ENCODE results near the gene EIF4A3.

EIF4A3 gene

DNA sequence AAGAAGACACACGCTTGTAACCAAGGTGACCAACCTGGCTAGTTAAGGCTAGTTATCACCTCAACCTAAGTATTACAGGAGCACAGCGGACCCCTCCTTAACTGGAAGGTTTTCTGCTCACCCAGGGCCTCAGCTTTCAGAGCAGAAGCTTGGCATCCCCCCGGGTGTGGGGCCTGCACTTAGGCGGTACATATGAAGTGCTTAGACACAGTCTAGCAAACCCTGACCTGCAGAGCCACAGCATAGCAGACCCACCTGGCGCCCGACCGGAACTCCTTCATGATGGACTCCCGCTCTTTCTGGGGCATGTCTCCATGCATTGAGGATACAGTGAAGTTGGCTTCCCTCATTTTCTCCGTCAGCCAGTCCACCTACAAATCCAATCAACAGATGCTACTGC lies 9.8 kb downstream of the EIF4A3 start:
- Histone ChIP-seq H3K36me3 (ENCODE audit: control insufficient read depth in 2 of 2, insufficient read depth in 2 of 2, low read length in 2 of 2) (peaks cover 62 to 67% of the 10 kb centered on the region in 2 donors), H3K4me3 (ENCODE audit: low read length in 2 of 2) (no peak overlapping the region), H3K9ac (ENCODE audit: low read length in 2 of 2) (no peak overlapping the region), H3K27me3 (ENCODE audit: control insufficient read depth in 1 of 2, insufficient read depth in 2 of 2, low read length in 2 of 2) (no peaks in the 10 kb centered on the region), H3K4me1 (ENCODE audit: control insufficient read depth, insufficient read depth, low read length) (no peaks in the 10 kb centered on the region), H3K27ac (ENCODE audit: low read length) (no peak overlapping the region), H3K9me3 (ENCODE audit: control insufficient read depth in 2 of 2, low read length in 2 of 2) (no peaks in the 10 kb centered on the region)

DNA sequence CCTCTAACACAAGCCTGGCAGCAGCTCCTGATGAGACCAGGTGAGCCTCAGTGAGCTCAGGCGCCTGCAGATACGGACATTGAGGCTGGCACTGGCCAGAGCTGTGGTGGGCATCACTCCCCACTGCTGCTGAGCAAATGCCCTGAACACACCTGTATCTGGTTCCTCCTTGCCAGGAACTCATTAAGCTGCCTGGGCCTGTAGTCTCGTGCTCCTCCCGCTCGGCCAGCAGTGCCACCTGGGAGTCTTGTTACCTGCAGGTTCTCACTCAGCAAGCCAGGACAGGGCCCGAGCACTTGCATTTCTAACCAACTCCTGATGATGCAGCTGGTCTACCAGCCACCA lies 13.3 kb downstream of the EIF4A3 start:
- Histone ChIP-seq H3K4me3 (ENCODE audit: low read length in 2 of 2) (no peak overlapping the region), H3K27me3 (ENCODE audit: control insufficient read depth in 1 of 2, insufficient read depth in 2 of 2, low read length in 2 of 2) (no peaks in the 10 kb centered on the region), H3K9ac (ENCODE audit: low read length in 2 of 2) (no peak overlapping the region), H3K9me3 (ENCODE audit: control insufficient read depth in 2 of 2, low read length in 2 of 2) (no peaks in the 10 kb centered on the region), H3K27ac (ENCODE audit: low read length) (no peak overlapping the region), H3K36me3 (ENCODE audit: control insufficient read depth in 2 of 2, insufficient read depth in 2 of 2, low read length in 2 of 2) (peaks cover 36 to 49% of the 10 kb centered on the region in 2 donors), H3K4me1 (ENCODE audit: control insufficient read depth, insufficient read depth, low read length) (no peaks in the 10 kb centered on the region)

DNA sequence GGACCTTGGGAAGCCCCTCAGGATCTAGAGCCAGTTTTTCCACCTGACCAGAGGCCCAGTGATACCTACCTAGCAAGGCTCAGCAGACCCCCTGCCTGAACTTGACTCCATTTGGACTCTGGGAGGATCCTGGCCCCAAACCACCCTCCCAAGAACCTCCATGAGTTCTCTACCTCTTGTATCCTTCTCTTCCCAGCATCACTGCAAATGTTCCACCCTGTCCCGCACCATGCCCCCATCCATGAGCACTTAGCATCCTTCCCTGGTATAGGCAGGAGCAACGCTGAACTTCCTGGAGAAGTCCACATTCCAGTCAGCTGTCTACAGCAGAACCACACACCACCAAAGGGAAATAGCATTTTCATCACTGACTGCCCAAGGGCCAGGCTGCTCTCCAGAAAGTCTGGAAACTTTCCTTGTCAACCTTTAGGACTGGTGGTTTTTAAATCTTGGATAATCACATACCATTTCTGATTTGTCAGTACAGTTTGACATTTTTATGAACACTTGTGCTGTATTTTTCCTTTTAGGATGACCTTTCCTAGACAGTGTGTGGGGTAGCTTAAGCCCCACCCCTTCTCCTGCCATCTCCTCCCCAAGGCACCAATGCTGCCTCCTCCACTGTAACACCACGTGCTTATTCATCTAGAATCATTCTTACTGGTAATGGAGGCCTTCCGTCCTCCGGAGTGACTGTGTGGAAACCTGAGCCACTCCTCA lies 13.9 kb downstream of the EIF4A3 start:
- Histone ChIP-seq H3K9ac (ENCODE audit: low read length in 2 of 2) (no peak overlapping the region), H3K9me3 (ENCODE audit: control insufficient read depth in 2 of 2, low read length in 2 of 2) (no peaks in the 10 kb centered on the region), H3K4me1 (ENCODE audit: control insufficient read depth, insufficient read depth, low read length) (no peaks in the 10 kb centered on the region), H3K4me3 (ENCODE audit: low read length in 2 of 2) (no peak overlapping the region), H3K27ac (ENCODE audit: low read length) (no peak overlapping the region), H3K27me3 (ENCODE audit: control insufficient read depth in 1 of 2, insufficient read depth in 2 of 2, low read length in 2 of 2) (no peaks in the 10 kb centered on the region), H3K36me3 (ENCODE audit: control insufficient read depth in 2 of 2, insufficient read depth in 2 of 2, low read length in 2 of 2) (peaks cover 31 to 43% of the 10 kb centered on the region in 2 donors)

DNA sequence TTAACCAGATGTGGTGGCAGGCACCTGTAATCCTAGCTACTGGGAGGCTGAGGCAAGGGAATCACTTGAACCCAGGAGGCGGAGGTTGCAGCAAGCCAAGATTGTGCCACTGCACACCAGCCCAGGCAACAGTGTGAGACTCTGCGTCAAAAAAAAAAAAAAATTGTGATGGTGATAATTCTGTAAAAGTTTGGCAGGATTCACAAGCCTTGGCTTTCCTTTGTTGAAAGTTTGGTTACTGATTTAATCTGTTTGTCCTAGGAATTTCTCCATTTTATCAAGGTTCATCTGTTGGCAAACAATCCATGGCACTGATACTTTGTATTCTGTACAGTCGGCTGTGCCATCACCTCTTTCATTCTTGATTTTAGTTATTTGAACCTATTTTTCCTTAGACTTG lies 15.9 kb downstream of the EIF4A3 start:
- no peak overlapping the region for H3K4me3 ChIP-seq (ENCODE audit: low read length in 2 of 2)
- H3K9me3 ChIP-seq (ENCODE audit: control insufficient read depth in 2 of 2, low read length in 2 of 2): no peaks in the 10 kb centered on the region
- peaks cover 2 to 3% of the 10 kb centered on the region in 2 donors for H3K27me3 ChIP-seq (ENCODE audit: control insufficient read depth in 1 of 2, insufficient read depth in 2 of 2, low read length in 2 of 2)
- peaks cover 14 to 26% of the 10 kb centered on the region in 2 donors for H3K36me3 ChIP-seq (ENCODE audit: control insufficient read depth in 2 of 2, insufficient read depth in 2 of 2, low read length in 2 of 2)
- H3K4me1 ChIP-seq (ENCODE audit: control insufficient read depth, insufficient read depth, low read length): no peaks in the 10 kb centered on the region
- H3K27ac ChIP-seq (ENCODE audit: low read length): no peak overlapping the region
- H3K9ac ChIP-seq (ENCODE audit: low read length in 2 of 2): no peak overlapping the region

DNA sequence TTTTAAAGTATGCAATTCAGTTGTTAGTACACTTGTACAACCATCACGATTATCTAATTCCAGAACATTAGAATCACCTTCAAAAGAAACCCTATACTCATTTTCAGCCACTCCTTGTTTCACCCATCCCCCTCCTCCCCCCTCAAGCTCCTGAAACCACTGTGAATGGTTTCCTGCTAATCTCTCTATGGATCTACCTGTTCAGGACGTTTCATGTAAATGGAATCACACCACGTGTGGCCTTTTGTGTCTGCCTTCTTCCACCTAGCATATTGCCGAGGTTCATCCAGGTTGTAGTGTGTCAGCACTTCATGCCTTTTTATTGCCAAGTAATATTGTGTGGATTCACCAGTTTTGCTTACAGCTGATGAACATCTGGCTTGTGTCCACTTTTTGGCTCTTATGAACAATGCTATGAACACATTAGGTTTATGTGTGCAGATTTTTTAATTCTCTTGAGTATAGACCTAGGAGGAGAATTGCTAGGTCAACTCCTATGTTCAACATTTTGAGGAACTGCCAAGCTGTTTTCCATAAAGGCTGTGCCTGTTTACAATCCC lies 17.8 kb downstream of the EIF4A3 start:
- no peak overlapping the region for H3K4me3 ChIP-seq (ENCODE audit: low read length in 2 of 2)
- H3K36me3 ChIP-seq (ENCODE audit: control insufficient read depth in 2 of 2, insufficient read depth in 2 of 2, low read length in 2 of 2): peaks cover 7 to 11% of the 10 kb centered on the region in 2 donors
- H3K9me3 ChIP-seq (ENCODE audit: control insufficient read depth in 2 of 2, low read length in 2 of 2): no peaks in the 10 kb centered on the region
- no peak overlapping the region for H3K27ac ChIP-seq (ENCODE audit: low read length)
- no peaks in the 10 kb centered on the region for H3K4me1 ChIP-seq (ENCODE audit: control insufficient read depth, insufficient read depth, low read length)
- no peak overlapping the region for H3K9ac ChIP-seq (ENCODE audit: low read length in 2 of 2)
- peaks cover 5 to 7% of the 10 kb centered on the region in 2 donors for H3K27me3 ChIP-seq (ENCODE audit: control insufficient read depth in 1 of 2, insufficient read depth in 2 of 2, low read length in 2 of 2)

DNA sequence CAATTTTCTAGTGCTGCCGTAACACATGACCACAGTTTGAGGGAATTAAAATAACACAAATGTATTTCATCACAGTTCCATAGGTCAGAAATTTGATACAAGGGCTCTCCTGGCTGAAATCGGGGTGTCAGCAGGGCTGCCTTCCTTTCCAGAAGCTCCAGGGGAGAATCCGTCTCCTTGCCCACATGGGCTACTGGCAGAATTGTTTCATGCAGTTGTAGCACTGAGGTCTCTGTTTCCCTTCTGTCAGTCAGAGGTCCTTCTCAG lies 20.5 kb downstream of the EIF4A3 start:
- H3K4me3 ChIP-seq (ENCODE audit: low read length in 2 of 2): no peak overlapping the region
- peaks cover 7% of the 10 kb centered on the region in 2 donors for H3K27me3 ChIP-seq (ENCODE audit: control insufficient read depth in 1 of 2, insufficient read depth in 2 of 2, low read length in 2 of 2)
- no peaks in the 10 kb centered on the region for H3K4me1 ChIP-seq (ENCODE audit: control insufficient read depth, insufficient read depth, low read length)
- no peaks in the 10 kb centered on the region for H3K9me3 ChIP-seq (ENCODE audit: control insufficient read depth in 2 of 2, low read length in 2 of 2)
- H3K36me3 ChIP-seq (ENCODE audit: control insufficient read depth in 2 of 2, insufficient read depth in 2 of 2, low read length in 2 of 2): no peaks in the 10 kb centered on the region
- no peak overlapping the region for H3K27ac ChIP-seq (ENCODE audit: low read length)
- H3K9ac ChIP-seq (ENCODE audit: low read length in 2 of 2): no peak overlapping the region

DNA sequence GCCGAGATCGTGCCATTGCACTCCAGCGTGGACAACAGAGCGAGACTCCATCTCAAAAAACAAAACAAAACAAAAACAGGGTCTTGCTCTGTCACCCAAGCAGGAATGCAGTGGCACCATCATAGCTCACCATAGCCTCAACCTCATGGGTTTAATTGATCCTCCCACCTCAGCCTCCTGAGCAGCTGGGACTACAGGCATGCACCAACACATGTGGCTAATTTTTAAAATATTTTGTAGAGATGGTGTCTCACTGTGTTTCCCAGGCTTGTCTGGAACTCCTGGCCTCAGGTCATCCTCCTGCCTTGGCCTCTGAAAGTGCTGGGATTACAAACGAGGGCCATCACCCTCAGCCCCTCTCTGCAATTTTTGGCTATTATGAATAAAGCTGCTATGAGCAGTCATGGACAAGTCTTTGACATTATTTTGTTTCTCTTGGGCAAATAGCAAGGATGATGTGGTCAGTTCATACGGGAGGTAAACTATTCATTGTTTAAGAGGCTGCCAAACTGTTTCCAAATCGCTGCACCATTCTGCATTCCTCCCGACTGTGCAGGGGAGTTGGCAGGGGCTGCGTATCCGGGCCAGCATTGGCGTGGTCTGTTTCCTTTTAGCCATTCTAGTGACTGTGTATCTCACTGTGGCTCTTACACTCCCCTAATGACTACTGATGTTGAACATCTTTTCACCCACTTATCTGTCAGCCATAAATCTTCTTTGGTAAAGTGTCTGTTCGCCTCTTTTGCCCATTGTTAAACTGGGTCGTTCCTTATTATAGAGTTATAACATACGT lies 21.1 kb downstream of the EIF4A3 start:
- no peaks in the 10 kb centered on the region for H3K4me1 ChIP-seq (ENCODE audit: control insufficient read depth, insufficient read depth, low read length)
- H3K27ac ChIP-seq (ENCODE audit: low read length): no peak overlapping the region
- H3K36me3 ChIP-seq (ENCODE audit: control insufficient read depth in 2 of 2, insufficient read depth in 2 of 2, low read length in 2 of 2): no peaks in the 10 kb centered on the region

DNA sequence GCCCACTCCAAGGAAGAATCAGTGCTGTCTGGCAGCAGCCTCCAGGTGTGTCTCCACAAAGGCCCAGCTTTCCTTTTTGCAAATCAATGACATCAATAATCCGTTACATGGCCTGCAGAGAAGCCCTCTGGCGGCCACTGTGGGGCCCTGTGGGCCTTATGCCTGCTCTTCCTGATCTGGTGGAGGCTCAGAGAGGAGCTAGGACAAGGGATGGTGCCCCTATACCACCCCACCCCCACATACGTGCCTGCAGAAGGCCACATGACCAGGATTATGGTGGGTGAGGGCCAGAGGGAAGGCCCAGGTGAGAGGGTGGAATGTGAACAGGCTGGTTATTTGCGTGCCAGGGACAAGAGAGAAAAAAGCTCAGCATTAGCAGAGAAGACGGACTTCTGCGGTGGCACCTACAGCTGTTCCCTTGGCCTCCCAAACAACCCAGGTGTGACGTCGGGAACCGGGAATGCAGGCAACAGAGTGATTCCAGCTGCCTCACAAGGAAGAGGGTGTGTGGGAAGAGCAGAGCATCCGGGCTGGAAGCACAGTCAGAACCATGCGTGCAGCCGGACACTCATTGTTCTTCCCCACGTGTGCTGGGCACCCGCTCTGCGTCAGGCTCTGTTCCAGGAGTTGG lies 22.5 kb downstream of the EIF4A3 start:
- Histone ChIP-seq H3K27me3 (ENCODE audit: control insufficient read depth in 1 of 2, insufficient read depth in 2 of 2, low read length in 2 of 2) (peaks cover 7% of the 10 kb centered on the region in 2 donors), H3K4me1 (ENCODE audit: control insufficient read depth, insufficient read depth, low read length) (no peaks in the 10 kb centered on the region), H3K9ac (ENCODE audit: low read length in 2 of 2) (no peak overlapping the region), H3K36me3 (ENCODE audit: control insufficient read depth in 2 of 2, insufficient read depth in 2 of 2, low read length in 2 of 2) (no peaks in the 10 kb centered on the region), H3K27ac (ENCODE audit: low read length) (no peak overlapping the region), H3K4me3 (ENCODE audit: low read length in 2 of 2) (no peak overlapping the region), H3K9me3 (ENCODE audit: control insufficient read depth in 2 of 2, low read length in 2 of 2) (no peaks in the 10 kb centered on the region)

More for the DNA sequence above, 21.1 kb downstream of the EIF4A3 start:
- H3K9me3 ChIP-seq (ENCODE audit: control insufficient read depth in 2 of 2, low read length in 2 of 2): no peaks in the 10 kb centered on the region
- H3K4me3 ChIP-seq (ENCODE audit: low read length in 2 of 2): no peak overlapping the region
- no peak overlapping the region for H3K9ac ChIP-seq (ENCODE audit: low read length in 2 of 2)
- peaks cover 7% of the 10 kb centered on the region in 2 donors for H3K27me3 ChIP-seq (ENCODE audit: control insufficient read depth in 1 of 2, insufficient read depth in 2 of 2, low read length in 2 of 2)

DNA sequence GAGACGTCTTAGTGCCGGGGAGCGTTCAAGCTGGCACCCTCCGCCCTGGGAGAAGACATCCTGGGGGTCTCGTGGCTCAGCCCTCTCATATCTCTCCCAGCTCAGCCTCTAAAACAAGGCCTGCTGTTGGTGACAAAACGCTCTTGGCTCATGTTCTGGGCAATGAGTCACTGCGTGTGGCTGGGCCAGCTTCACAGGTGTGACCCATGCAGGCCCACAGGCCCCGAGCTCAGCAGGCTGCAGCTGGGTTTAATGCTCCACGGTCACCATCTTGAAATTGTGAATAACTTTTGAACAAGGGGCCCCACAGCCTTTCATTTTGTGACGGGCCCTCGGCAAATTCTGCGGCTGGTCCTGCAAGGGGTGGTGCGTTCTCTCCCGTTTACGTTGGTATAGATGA lies 23.1 kb downstream of the EIF4A3 start:
- no peaks in the 10 kb centered on the region for H3K9me3 ChIP-seq (ENCODE audit: control insufficient read depth in 2 of 2, low read length in 2 of 2)
- H3K4me1 ChIP-seq (ENCODE audit: control insufficient read depth, insufficient read depth, low read length): no peaks in the 10 kb centered on the region
- H3K36me3 ChIP-seq (ENCODE audit: control insufficient read depth in 2 of 2, insufficient read depth in 2 of 2, low read length in 2 of 2): peaks cover 0 to under 1% of the 10 kb centered on the region in 2 donors
- H3K9ac ChIP-seq (ENCODE audit: low read length in 2 of 2): no peak overlapping the region
- H3K27ac ChIP-seq (ENCODE audit: low read length): no peak overlapping the region
- H3K4me3 ChIP-seq (ENCODE audit: low read length in 2 of 2): no peak overlapping the region
- H3K27me3 ChIP-seq (ENCODE audit: control insufficient read depth in 1 of 2, insufficient read depth in 2 of 2, low read length in 2 of 2): peaks cover 7% of the 10 kb centered on the region in 2 donors

DNA sequence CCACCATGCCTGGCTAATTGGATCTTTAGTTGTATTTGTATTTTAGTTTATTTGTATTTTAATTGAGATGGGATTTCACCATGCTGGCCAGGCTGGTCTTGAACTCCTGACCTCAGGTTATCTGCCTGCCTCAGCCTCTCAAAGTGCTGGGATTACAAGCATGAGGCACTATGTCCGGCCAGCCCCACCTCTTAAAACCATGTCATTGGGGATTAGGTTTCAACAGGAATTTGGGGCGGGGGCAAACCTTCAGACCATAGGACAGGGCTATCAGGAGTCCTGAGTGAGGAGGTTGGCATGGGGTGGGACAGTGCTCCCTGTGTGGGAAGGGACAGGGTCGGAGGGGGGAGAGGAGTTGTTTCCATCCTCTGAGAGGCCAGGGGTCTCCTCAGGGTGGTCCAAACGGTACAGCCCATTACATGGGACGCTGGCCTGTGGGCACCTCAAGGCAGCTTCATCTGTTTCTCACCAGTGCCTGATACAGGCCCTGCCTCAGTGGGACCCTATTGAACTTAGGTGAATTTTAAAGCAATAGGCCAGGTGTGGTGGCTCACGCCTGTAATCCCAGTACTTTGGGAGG lies 23.9 kb downstream of the EIF4A3 start:
- Histone ChIP-seq H3K9ac (ENCODE audit: low read length in 2 of 2) (no peak overlapping the region), H3K36me3 (ENCODE audit: control insufficient read depth in 2 of 2, insufficient read depth in 2 of 2, low read length in 2 of 2) (peaks cover 0 to 3% of the 10 kb centered on the region in 2 donors), H3K27ac (ENCODE audit: low read length) (no peak overlapping the region), H3K4me1 (ENCODE audit: control insufficient read depth, insufficient read depth, low read length) (no peaks in the 10 kb centered on the region), H3K4me3 (ENCODE audit: low read length in 2 of 2) (no peak overlapping the region), H3K27me3 (ENCODE audit: control insufficient read depth in 1 of 2, insufficient read depth in 2 of 2, low read length in 2 of 2) (peaks cover 7% of the 10 kb centered on the region in 2 donors), H3K9me3 (ENCODE audit: control insufficient read depth in 2 of 2, low read length in 2 of 2) (no peaks in the 10 kb centered on the region)

Measured in stomach smooth muscle (tissue), 2 donors.